Erythroblast (primary cell): ENCODE data around the gene C10orf90.

Source experiments
- GATA1 ChIP-seq: IDR thresholded peaks from 2 replicates; pipeline ENCODE4 v1.6.1; 2011; ENCODE audit warnings: low read depth, mild to moderate bottlenecking, control low read depth, low read length, moderate library complexity
- POLR2A ChIP-seq: IDR thresholded peaks from 2 replicates; pipeline ENCODE4 v1.6.1; 2011; ENCODE audit warnings: mild to moderate bottlenecking, low read length

GRCh38 chr10:126687121-126687606, 16.7 kb upstream of the C10orf90 start:
- TF ChIP-seq POLR2A = no peak
- no peak for TF ChIP-seq GATA1
